Activated naive CD8-positive, alpha-beta T cell treated with anti-CD3 and anti-CD28 coated beads, Interleukin-2, amount 50 U/mL, for 16 hours (primary cell): Measurements from ENCODE around the gene IPO13.

Source experiments
- DNase-seq: peaks from one replicate; pipeline ENCODE4 v3.0.0-alpha.2; 2020; ENCODE audit warnings: low read depth, low spot score

Gene IPO13

DNA sequence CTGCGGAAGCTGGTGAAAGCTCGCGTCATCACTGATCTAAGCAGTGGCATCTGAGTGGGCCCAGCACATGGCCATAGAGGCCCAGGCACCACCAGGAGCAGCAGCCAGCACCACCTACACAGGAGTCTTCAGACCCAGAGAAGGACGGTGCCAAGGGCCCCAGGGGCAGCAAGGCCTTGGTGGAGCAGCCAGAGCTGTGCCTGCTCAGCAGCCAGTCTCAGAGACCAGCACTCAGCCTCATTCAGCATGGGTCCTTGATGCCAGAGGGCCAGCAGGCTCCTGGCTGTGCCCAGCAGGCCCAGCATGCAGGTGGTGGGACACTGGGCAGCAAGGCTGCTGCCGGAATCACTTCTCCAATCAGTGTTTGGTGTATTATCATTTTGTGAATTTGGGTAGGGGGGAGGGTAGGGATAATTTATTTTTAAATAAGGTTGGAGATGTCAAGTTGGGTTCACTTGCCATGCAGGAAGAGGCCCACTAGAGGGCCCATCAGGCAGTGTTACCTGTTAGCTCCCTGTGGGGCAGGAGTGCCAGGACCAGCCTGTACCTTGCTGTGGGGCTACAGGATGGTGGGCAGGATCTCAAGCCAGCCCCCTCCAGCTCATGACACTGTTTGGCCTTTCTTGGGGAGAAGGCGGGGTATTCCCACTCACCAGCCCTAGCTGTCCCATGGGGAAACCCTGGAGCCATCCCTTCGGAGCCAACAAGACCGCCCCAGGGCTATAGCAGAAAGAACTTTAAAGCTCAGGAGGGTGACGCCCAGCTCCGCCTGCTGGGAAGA lies 16.4 kb upstream of the IPO13 start:
- DNase-seq: no peak

DNA sequence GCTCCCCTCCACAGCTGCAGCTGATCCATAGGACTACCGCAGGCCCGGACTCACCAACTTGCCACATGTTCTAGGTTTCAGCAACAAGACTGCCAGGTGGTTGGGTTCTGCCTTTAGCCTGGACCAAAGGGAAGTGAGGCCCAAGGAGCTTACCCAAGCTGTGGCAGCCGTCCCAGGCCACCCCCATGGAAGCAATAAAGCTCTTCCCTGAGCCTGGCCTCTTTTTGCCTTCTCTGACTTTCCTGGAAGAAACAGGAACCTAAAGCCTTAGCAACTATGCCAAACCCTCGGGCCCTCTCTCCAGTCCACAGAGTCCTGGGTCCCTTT lies 15.8 kb upstream of the IPO13 start:
- no peak for DNase-seq

DNA sequence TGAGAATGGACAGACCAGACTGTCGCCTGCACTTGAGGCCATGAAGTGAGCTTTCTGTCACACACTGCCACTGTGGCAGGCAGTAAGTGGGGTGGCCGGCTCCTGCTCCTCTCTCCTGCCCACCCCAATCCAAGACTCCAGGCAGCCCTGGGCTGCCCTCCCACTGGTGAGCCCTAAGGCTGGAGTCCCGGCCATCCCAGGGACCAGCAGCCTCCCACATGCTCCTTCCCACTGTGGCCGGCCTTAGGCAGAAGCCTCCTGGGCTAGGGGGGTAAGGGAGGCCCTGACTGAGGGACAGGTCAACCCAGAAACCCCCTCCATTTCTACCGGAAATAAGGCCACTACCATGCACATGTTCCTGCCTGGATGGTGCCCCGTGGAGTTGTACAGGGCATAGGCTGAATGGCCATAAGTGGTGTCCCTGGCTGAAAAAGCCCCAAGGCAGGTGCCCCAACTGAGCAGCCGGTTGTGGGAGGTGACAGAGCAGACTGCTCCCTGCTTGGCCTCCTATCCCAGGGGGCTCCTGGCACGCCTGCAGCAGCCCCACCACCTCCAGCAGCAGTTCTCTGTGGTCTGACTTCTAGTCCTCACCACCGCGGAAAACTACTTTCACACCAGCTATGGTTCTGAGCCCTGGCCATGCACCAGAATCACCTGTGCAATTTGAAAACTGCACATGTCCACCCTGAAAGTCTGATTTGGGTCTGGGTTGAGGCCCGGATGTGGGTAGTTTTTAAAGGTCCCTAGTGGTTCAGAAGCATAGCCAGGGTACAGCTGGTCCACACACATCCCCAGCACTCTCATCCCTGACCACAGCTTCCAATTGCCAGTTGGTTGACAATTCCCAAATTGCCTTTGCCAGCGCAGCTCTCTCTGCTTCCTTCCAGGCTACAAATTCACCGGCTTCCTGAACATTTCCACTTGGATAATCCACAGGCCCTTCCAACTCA lies 14.8 kb upstream of the IPO13 start:
- no peak for DNase-seq

- no peak for DNase-seq
These were observed 13.9 kb upstream of the IPO13 start for GRCh38 chr1:43932786-43933385.

DNA sequence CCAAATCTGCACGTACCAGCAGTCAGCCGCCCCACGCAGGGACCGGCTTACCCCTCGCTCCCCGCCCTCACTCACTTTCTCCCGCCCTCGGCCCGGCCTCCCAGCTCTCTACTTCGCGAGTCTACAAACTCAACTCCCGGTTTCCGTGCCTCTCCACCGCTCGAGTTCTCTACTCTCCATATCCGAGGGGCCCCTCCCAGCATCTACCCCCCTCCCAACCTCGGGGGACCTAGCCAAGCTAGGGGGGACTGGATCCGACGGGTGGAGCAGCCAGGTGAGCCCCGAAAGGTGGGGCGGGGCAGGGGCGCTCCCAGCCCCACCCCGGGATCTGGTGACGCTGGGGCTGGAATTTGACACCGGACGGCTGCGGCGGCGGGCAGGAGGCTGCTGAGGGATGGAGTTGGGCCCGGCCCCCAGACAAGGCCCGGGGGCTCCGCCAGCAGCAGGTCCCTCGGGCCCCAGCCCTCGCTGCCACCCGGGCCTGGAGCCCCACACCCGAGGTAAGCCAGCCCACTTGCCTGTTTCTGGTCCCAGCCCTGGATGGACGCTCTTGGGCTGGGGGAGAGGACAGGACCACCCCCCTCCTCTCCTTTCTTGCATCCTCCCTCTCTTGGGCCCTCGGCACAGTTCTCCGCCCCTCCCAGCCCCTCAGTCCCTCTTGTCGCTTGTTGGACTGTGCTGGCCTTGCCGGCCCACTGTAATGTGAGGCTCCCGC lies 13.2 kb upstream of the IPO13 start, which contains the start of gene ARTN:
ARTN (plus strand) TSS at position 416 of the 715 bp plus-strand sequence. CDS start 1,856 bp downstream, outside the sequence.
- no peak for DNase-seq

DNA sequence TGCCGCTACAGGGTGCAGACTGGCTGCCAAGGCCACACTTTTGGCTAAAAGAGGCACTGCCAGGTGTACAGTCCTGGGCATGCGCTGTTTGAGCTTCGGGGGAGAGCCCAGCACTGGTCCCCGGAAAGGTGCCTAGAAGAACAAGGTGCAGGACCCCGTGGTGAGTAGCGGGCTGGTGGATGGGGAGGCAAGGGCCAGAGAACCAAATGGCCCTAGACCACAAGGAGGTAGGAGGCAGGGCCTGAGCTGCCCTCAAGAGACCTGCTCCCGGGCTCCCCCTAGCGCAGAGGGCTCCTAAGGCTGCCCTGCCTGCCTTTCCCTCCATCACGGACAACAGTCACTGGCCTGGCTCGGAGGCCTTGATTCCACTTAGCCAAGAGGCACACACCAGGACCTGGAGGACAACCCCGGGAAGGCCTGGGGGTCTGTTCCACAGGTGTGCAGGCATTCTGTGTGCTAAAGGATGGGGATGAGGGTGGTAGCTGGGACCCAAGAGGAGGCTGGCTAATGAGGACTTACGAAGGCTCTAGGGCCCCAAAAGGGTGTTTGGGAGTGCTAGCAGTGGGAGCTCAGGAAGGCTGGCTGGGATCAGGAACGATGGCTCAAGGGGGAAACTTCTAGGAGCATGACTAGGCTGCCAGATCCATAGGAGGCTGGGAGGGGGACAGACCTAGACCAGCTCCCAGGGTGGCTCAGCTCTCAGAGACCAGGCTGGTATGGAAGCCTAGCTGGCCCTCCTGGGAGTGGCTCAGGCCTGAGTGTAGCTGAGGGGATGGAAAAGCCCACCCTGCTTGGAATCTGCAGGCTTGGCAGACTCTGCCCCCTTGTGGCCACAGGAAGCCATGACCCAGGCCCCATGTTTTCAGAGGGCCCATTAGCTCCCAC lies 12.4 kb upstream of the IPO13 start:
- peak; percentile 19 for DNase-seq

GRCh38 chr1:43934986-43935324 lies 11.8 kb upstream of the IPO13 start:
- DNase-seq: no peak

DNA sequence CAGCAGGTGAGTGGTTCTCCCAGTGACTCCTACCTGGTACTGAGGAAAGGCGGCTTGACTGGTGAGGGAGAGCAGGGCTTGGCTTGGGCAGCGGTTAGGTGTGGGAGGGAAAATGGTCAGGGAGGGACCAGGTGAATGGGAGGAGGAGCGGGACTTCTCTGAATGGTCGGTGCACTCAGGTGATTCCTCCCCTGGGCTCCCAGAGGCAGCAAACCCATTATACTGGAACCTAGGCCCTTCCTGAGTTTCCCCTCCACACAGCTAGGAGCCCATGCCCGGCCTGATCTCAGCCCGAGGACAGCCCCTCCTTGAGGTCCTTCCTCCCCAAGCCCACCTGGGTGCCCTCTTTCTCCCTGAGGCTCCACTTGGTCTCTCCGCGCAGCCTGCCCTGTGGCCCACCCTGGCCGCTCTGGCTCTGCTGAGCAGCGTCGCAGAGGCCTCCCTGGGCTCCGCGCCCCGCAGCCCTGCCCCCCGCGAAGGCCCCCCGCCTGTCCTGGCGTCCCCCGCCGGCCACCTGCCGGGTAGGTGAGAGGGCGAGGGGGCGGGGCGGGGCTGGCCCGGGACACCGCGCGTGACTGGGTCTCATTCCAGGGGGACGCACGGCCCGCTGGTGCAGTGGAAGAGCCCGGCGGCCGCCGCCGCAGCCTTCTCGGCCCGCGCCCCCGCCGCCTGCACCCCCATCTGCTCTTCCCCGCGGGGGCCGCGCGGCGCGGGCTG lies 10.9 kb upstream of the IPO13 start:
- DNase-seq: no peak

DNA sequence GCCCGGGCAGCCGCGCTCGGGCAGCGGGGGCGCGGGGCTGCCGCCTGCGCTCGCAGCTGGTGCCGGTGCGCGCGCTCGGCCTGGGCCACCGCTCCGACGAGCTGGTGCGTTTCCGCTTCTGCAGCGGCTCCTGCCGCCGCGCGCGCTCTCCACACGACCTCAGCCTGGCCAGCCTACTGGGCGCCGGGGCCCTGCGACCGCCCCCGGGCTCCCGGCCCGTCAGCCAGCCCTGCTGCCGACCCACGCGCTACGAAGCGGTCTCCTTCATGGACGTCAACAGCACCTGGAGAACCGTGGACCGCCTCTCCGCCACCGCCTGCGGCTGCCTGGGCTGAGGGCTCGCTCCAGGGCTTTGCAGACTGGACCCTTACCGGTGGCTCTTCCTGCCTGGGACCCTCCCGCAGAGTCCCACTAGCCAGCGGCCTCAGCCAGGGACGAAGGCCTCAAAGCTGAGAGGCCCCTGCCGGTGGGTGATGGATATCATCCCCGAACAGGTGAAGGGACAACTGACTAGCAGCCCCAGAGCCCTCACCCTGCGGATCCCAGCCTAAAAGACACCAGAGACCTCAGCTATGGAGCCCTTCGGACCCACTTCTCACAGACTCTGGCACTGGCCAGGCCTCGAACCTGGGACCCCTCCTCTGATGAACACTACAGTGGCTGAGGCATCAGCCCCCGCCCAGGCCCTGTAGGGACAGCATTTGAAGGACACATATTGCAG lies 10.2 kb upstream of the IPO13 start:
- no peak for DNase-seq

- no peak for DNase-seq
These were observed 9.4 kb upstream of the IPO13 start for GRCh38 chr1:43937179-43937865.

- no peak for DNase-seq
These were observed 8.4 kb upstream of the IPO13 start for GRCh38 chr1:43938383-43938782.

- DNase-seq: no peak
These were observed 7.7 kb upstream of the IPO13 start for GRCh38 chr1:43938892-43939587.

DNA sequence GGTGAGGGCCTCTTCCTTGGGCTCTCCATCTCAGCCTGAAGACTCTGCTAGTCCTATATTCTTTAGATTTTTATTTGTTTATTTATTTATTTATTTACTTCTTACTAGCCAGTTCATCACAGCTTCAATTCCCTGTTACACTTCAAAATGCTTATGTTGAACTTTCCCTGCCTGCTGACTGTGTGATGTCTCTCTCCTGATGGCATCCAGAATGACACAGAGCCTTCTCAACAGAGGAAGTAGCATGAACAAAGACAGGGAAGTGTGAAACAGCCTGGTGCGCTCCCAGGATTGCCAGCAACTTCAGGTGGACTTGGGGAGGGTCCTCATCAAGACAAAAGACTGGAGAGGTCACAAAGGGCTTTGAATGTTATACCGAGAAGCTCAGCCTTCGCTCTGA lies 4.3 kb upstream of the IPO13 start:
- DNase-seq: no peak

GRCh38 chr1:43944860-43945259 lies 1.9 kb upstream of the IPO13 start:
- DNase-seq: no peak

DNA sequence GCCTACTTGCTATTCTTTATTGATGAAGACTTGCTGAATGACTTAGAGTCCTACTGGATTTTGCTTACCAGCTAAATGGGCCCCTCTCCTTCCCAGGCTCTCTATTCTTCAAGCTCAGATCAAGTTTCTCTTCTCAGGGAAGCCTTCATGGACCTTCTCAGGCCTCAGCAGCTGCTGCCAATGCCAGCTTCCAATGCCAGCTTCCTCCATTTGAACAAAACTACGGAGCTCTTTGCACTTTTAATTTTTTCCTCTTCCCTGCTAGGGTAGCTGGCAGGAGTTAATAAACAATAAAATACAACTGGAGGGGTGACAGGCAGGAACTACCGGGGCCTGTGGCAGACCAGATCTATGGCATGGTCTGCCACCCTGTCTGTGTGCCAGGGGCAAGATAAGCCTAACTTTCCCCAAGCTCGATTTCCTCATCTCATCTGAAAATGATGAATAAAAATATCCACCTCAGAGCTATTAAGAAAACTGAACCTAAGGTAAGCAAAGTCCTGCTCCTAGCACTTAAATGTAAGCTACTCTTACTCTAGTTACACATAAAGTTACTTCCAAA lies 995 bp upstream of the IPO13 start:
- no peak for DNase-seq

- DNase-seq: no peak
These were observed 517 bp downstream of the IPO13 start for GRCh38 chr1:43947061-43947873.

- DNase-seq: no peak
These were observed 1.2 kb downstream of the IPO13 start for GRCh38 chr1:43947874-43948437.
